HG03342 (cell line): ENCODE results near the gene SLC22A23.

Experiments used
- ATAC-seq: cut with Tn5 transposase; IDR thresholded peaks from one replicate; pipeline ENCODE4 v1.9.1; 2021; ENCODE audit warnings: mild to moderate bottlenecking, moderate library complexity; ENCODE audit not compliant: unreplicated experiment

The SLC22A23 gene

DNA sequence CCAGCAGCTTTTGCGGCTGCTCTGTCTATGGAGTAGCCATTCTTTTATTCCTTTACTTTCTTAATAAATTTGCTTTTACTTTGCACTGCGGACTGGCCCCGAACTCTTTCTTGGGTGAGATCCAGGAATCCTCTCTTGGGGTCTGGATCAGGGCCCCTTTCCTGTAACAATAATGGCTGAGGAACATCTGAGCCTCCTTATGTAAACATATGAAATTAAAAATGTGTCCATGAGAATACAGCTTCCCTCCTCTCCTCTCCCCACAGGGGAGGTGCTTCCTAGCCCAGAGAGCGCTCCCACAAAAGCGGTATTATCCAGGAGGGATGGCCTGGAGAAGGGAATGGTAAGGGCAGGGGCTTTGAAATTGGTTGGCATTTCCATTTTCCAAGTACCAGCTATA lies 117.0 kb downstream of the SLC22A23 start:
- no peak for ATAC-seq

DNA sequence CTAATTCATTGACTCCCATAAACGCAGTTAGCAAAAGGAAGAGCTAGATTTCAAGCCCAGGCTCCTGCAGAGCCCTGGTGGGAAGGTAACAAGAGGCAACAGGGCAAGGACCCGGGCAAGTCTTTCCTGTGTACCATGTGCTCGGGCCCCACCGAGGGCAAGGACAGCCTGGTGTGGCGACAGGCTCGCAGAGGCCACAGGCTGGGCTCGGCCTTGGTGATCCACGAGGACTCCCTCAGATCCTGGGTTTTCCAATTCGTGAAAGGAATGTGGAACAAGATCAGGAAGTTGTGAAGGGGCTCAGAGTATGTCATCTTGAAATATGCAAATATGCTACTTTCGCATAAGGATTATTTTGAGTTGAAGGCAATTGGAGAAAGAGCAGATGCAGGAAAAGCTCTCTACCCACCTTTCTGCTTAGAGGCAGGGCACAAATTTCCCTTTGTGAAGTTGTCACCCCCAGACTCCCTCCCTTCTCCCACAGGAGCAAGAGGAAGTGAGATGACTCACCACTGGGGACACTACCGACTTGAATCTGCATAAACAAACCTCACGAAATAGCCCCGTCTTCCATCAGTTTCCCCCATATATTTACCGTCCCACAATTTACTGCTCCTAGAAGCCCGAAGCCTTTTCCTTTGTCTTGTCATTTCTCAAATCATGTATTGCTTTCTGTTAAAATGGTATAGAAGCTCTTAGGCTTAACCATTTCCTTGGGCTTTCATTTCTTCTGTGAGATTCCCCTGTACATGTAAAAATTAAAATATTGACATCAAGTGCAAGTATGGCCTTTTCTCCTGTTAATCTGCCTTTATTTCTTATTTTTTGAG lies 119.1 kb downstream of the SLC22A23 start:
- ATAC-seq, result no peak

DNA sequence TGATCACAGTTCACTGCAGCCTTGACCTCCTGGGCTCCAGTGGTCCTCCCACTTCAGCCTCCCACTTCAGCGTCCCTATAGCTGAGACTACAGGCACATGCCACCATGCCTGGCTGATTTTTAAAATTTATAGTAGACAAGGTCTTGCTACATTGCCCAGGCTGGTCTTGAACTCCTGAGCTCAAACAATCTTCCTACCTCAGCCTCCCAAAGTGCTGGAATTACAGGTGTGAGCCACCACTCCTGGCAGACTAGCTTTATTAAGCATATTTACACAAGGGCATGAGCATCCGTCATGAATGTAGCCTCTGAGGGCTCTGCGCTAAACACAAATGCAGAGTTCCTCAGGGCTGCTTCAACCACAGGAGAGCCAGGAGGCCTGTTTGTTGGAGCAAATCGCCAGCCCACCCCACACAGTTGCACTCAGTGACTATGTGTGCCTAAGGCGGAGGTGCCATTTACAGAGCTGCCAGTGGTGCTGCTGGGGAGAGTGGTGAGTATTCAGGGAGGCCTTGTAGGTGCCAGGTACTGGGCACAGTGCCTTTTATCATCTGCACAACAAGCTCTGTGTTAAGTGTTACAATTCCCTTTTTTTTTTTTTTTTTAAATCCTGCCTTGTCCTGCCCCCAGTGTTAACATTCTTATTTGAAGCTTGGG lies 119.9 kb downstream of the SLC22A23 start:
- ATAC-seq, result no peak

DNA sequence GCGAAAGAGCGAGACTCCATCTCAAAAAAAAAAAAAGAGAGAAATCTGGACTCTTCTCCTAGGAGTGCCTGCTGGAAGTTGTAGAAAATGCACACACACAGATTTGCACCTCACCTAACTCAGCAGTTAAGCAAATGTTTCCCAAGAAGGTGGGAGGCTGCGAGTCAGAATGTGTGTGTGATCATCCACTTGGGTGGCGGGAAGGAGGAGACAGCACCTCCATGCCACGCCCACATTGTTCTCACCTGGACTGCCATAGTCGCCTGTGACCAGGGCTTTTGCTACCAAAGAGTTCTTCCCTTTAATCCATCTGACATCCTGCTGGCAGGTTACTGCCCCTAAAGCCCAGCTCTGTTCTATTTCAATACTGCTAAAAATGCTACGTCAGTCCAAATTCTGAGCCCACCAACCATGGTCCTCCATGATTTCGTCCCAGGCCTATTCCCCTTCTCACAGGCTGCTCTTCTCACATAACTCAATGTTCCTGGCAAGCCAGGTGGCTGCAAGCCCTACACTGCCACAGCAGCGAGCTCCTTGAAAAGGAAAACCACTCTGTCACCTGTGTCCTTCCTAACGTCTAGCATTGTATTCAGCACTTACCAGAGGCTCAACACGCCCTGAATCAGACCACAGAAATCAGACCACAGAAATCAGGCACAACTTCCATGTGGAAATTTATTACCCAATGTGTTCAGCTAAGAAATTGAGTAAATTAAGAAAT lies 120.6 kb downstream of the SLC22A23 start:
- ATAC-seq, result no peak

DNA sequence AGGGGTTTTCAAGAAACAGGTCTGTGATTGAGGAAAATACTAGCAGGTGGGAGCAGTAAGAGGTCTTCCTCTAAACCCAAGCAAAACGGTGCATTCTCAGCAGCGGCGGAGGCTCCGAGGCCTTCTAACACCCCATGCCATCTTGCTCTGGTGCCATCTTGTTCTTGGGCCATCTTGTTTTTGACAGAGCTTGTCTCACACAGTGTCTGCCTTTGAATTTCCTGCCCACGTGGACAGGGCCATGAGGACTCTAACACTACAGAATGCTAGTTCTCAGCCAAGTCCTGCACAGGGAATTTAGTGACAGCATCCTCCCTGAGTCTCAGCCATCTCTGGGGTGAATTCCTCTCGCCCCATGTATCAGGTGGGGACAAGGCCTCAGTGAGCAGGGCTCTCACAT lies 121.7 kb downstream of the SLC22A23 start:
- ATAC-seq, result no peak

DNA sequence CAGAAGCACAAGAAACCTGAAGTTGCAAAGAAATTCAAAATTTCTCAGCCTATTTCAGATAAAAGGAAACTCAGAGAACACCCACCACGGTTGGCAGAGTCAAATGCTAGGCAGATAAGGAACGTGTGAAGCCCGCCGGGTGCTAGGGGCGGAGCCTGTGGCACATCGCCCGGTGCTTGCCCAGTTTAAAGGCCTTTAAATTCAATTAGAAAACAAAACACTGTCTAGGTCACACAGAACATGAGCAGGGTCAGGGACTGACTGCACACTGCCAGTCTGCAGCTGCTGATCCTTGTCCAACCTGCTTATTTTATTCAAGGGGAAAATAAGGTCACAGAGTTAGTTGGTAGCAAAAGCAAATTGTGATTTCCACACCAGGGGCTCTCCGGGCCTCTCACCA lies 122.3 kb downstream of the SLC22A23 start:
- ATAC-seq, result no peak

DNA sequence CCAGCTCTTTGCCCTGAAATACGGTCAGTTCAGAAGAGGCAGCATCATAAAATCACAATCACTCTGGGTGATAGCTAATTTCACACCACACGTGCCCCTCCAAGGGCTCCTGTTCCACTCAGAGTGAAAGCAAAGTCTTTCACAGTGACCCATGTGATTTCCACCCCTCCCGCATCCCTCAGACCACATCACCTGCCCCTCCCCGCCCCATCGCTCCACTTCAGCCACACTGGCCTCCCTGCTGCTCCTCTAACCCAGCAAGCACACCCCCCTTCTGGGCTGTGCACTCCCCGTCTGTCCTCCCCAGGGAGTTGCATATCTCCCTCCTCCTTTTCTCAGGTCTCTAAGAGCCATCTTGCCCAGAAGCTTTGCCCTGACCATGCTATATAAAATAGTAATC lies 123.6 kb downstream of the SLC22A23 start:
- peak; percentile 79 for ATAC-seq

- no peak for ATAC-seq
Observed at GRCh38 chr6:3331971-3332370, 124.9 kb downstream of the SLC22A23 start.

- ATAC-seq, result no peak
Observed at GRCh38 chr6:3331494-3331893, 125.4 kb downstream of the SLC22A23 start.

GRCh38 chr6:3330199-3330598 lies 126.7 kb downstream of the SLC22A23 start:
- no peak for ATAC-seq

DNA sequence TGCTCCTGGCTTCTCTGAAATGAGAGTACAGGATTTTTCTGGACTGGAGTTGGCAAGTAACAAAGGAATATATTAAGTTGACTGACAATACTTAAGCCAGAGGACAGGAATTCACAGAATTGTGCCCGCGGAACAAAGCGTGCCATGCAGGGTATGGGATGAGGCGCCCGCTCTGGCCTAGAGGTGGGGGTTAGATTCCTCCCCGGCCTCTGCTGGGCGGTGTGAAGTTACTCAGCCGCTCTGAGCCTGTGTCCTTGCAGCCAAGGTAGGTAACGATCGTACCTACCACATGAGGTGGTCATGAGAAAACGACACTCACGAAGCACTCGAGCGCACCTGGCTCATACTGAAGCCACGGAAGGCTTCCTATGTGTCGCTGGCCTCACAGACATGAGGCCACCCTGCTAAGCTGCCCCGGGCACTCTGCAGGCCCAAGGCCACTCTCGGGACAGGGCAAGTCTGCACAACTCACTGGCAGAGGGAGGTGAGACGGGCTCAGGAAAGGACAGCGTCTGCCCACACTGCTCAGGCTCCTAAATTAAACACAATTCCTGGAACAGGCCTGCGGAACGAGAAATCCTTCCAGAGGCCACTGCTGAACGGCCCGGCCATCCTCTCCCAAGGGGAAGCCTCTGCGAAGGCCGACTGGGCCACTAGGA lies 127.3 kb downstream of the SLC22A23 start:
- no peak for ATAC-seq

DNA sequence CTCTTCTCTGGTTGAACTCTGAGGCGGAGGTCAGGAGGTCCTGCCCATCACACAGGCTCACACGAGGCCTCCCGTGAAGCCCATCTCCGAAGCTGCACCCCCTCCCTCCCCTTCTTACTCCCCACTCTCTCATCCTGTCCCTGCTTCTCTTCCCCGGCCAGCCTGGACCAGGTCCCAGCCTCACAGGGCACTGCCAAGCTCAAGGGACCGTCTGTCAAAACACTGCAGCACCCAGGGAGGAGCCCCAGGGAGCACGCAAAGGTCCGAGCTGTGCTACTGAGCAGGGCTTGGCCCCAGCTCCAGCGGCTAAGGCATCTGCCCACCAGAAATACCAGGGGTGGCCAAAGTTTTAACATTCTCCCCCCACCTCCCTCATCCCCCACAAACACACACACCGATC lies 128.1 kb downstream of the SLC22A23 start:
- ATAC-seq, result no peak

GRCh38 chr6:3328145-3328544 lies 128.7 kb downstream of the SLC22A23 start:
- ATAC-seq, result no peak

DNA sequence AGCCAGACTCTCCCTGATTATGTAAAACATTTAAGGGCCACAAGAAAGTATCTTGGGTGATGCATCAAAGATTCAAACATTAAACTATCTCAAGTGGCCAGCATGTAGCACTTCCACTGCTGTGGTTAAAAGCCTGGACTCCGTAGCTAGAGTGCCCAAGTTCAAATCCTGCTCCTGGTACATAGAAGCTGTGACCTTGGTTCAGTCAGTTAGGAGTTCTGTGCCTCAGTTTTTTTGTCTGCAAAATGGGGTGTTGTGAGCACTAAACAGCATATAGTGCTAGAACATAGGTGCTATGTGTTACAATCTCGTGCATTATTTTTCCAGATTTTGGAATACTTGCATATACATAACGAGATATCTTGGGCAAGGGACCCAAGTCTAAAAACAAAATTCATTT lies 129.4 kb downstream of the SLC22A23 start:
- ATAC-seq, result no peak

DNA sequence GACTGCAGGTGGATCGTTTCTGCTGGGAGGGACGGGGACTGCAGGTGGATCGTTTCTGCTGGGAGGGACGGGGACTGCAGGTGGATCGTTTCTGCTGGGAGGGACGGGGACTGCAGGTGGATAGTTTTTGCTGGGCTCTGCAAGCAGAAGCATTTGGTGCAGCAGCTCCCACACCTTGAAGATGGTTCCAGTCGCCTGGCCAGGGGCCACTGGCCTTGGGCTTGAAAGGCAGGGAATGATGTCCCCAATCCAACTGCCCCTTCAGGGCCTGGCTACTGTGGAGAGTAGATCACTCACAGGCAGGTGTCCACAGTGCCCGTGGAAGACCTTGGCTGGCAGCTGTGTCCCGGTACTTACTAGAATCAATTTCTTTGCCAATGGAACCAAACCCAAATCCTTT lies 129.9 kb downstream of the SLC22A23 start:
- no peak for ATAC-seq

- ATAC-seq, result no peak
Observed at GRCh38 chr6:3326184-3326971, 130.5 kb downstream of the SLC22A23 start.

DNA sequence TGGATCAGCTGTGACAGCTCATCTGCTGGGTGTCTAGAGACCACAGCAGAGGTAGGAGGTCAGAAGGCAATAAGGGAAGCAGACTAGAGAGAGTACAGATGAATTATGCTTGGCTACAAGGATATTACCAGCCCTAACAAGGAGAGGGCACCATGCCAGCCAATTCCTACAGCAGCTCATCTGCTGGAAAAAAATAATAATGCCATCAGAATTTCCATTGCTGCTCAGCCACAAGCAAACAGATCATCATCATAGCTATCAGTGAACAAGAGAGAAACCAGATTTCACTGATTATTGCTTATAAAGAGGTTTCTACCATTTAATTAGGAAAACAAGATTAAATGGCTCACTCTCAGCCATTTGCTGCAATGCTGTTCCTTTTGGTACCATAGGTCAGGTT lies 131.6 kb downstream of the SLC22A23 start:
- ATAC-seq, result no peak

DNA sequence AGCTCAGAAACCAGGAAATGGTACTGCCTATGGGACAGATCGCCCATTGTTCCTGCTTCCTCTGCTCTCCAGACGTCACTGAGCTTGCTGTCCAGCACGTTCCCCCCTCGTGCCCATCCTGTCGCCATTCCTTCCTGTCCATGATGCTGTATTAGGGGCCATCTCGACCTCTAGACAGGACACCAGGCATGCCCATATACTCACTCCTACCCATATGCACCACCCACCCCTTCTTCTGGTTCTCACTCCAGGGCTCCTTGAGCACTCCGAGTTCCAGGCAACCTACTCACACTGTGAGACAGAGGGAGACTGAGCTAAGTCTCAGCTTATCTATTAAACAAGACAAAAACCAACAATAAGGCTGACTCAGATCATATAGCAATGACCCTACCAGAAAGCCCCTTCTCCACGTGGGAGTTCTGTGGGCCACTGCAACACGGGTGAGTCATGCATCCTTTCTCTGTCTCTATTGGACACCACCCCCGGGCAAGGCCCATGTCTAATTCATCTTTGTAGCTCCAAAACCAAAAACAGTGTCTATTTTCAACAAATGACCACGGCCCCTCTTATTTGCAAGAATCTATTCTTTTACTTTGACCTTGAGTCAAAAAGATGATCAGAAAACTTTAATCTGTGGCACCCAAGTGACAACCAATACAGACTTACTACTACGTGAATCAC lies 132.4 kb downstream of the SLC22A23 start:
- ATAC-seq, result peak; percentile 82

DNA sequence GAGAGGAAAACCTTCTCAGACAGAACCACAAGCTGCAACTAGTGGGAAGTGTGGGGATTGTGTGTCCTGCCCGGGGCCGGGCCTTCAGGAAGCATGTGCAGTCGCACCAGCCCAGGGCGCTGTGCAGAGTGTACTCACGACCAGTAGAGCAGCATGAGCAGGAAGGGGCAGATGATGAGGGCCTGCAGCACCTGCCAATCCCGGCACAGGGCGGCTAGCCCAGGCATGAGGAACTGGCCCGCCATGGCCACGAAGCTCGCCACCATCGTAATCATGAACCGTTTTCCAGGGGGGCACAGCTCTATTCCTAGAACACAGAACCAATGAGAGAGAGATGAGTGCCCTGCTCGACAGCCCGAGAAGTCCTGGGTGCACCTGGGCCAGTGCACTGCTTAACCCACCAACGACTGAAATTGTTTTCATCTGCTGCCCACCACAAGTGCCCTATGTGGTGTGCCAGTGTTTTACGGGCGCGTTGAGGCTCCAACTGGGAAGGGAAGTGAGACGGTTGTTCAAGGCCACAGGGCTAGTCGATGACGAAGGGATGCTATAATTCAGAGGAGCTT lies 133.1 kb downstream of the SLC22A23 start:
- ATAC-seq, result no peak

- ATAC-seq, result no peak
Observed at GRCh38 chr6:3323148-3323547, 133.7 kb downstream of the SLC22A23 start.
